Measurements from ENCODE around the gene RGS7. TPM values are rescaled to one million over a fixed set of nuclear protein-coding genes. Genes with fewer than 3 reads are reported as not detected.

RGS7 gene
- total RNA-seq, 4 donors from 2014 or later = not detected

DNA sequence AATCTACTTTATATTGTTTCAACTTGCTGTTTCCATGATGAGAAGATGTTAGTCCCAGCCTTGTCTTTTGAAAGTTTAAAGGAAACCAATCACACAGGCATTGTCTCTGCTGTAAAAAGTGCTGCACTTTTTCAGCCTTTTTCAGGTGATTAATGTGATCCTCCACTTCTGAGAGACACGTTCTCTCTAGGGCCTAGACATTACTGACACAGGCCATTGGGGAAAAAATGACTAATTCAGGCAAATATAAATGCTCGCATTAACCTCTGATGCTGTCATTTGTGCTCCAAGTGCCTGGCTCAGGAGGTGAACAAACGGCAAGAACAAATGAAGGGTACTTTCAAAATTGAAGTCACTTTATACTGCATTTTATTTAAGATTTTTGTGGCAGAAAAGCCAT is 32.4 kb upstream of the RGS7 start:
- TF ChIP-seq, protein P1, sequence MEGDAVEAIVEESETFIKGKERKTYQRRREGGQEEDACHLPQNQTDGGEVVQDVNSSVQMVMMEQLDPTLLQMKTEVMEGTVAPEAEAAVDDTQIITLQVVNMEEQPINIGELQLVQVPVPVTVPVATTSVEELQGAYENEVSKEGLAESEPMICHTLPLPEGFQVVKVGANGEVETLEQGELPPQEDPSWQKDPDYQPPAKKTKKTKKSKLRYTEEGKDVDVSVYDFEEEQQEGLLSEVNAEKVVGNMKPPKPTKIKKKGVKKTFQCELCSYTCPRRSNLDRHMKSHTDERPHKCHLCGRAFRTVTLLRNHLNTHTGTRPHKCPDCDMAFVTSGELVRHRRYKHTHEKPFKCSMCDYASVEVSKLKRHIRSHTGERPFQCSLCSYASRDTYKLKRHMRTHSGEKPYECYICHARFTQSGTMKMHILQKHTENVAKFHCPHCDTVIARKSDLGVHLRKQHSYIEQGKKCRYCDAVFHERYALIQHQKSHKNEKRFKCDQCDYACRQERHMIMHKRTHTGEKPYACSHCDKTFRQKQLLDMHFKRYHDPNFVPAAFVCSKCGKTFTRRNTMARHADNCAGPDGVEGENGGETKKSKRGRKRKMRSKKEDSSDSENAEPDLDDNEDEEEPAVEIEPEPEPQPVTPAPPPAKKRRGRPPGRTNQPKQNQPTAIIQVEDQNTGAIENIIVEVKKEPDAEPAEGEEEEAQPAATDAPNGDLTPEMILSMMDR (IDR thresholded peaks at IDR 0.05; ENCODE audit: low read depth) = no peak

DNA sequence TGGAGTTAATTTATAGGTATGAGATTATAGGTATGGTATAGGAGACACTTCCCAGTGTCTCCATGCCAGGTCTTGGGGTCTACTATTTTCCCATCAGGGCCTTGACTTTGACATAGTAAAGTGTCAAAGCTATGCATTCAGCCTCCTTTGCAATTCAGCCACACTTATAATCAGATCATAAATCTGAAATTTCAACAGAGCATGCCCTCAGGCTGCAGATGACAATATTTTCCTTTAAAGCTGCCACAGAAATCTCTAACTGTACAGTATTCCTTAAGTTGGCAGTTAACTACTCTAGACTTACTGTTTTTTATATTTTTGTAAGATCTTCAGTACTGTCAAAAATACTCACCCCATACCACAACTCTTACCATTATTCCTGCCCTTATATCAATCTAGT is 30.2 kb upstream of the RGS7 start:
- TF ChIP-seq, protein P1 (IDR thresholded peaks at IDR 0.05; ENCODE audit: low read depth) = no peak

DNA sequence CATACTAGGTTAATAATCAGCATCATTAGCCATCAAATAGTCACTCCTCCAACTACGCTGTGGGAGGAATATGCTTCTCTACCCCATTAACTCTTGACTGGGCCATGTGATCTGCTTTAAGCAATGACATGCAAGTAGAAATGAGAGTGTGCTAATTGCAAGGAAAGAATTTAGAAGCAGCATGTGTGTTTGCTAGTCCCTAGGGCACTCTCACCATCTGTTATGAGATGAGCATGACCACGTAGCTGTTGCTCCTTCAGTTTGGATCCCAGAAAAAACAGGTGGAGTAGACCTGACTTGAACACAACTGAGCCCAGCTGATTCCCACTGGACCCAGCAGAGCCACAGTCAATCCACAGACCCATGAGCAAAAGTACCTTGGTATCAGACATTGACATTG is 19.7 kb upstream of the RGS7 start:
- TF ChIP-seq, protein P1 (IDR thresholded peaks at IDR 0.05; ENCODE audit: low read depth) = no peak

DNA sequence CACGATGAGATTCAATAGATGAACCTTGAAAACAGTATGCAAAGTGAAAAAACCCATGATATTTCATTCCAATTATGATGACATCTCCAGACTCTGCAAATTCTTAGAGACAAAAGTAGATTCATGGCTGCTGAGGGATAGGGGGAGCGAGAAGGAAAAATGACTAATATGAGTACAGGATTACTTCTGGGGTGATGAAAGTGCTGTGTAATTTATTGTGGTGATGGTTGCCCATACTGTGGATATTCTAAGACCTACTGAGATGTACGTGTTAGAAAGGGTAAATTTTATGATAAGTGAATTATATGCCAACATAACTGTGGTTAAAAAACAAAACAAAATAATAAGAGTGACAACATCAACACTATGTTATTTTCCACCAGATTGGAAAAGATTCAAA is 18.9 kb upstream of the RGS7 start:
- TF ChIP-seq, protein P1 (IDR thresholded peaks at IDR 0.05; ENCODE audit: low read depth) = no peak

DNA sequence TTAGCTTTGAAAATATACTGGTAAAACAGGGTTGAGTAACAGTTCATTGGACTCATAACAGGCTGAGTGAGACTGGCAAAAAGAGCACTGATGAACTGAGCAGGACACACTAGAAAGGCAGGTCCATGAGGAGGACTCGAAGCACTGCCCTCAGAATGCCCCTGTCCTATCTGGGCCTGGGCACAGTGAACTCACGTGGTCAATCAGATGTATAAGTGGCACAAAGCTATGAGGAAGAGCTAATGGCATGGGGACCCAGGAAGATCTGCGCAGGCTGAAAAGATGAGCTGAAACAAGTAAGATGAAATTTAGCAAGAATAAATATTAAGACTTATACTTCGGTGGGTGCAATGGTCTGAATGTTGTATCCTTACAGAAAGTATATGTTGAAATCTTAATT is 9.2 kb upstream of the RGS7 start:
- TF ChIP-seq, protein P1 (IDR thresholded peaks at IDR 0.05; ENCODE audit: low read depth) = no peak

- TF ChIP-seq, protein P1 (IDR thresholded peaks at IDR 0.05; ENCODE audit: low read depth) = no peak
These were observed 5.3 kb upstream of the RGS7 start for GRCh38 chr1:241362350-241362749.

DNA sequence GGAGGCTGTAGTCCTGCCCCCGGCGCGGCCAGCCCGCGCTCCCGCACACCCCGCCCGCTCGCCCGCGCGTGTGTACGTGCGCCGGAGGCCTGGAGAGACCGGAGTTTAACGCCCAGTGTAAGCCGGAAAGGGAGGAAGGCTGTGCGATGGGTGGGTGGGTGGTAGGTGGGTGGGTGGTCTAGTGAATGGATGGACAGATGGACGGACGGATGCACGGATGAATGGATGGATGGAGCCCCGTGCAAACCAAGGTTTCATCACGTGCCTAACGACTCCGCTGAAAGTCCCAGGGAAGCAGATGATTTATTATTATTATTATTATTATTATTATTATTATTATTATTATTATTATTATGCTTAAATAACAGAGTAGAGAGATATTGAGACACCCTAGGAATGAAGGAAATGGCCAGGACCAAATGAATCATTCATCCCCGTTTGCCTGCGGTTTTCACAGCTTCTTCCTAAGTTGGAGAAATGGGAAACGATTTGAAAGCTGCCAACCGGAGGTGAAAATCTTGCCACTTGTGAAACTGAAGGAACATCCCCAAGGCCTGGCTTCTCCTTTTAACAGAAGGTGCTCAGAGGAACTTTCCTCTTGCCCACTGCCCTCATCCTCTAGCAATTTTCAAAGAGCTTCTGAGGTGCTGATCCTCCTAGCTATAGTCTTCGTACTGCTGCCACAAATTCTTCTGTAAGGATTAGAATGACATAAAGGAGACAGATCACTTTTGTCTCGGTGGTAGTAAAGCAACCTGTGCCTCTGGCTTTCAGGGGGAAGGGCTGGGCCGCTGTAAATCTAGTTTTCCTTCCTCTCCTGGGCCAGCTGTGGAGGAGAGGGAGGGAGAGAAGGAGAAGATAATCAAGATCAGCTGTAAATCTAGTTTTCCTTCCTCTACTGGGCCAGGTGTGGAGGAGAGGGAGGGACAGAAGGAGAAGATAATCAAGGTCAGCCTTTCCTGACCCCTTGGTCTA is 648 bp upstream of the RGS7 start:
- TF ChIP-seq, protein P1 (IDR thresholded peaks at IDR 0.05; ENCODE audit: low read depth) = no peak
